Measurements from ENCODE around the gene BRIX1. TPM values are rescaled to one million over a fixed set of nuclear protein-coding genes. Genes with fewer than 3 reads are reported as not detected.

The BRIX1 gene
- total RNA-seq, 1 experiment from 2014 or later, result 77.0 TPM

Other genes starting within 250 kb of the BRIX1 start
- gene TTC23L, start 76.5 kb upstream of the BRIX1 start, total RNA-seq (2021), result 0.96 and 1.3 TPM in 2 replicates
- 39.5 and 41.0 TPM in 2 replicates for gene RAD1, start 207 bp upstream of the BRIX1 start, total RNA-seq (2021)
- gene DNAJC21, start 13.8 kb downstream of the BRIX1 start, total RNA-seq (2021), result 44.9 and 50.4 TPM in 2 replicates
- not detected in 2 replicates for gene AGXT2, start 132.2 kb downstream of the BRIX1 start, total RNA-seq (2021)